Right lobe of liver (tissue), 6 donors: ENCODE measurements around the gene PLEKHG4B. TPM values are rescaled to one million over a fixed set of nuclear protein-coding genes. Genes with fewer than 3 reads are reported as not detected.

Source experiments
- ATAC-seq, 4 donors: fragments of 200-7000 bp; cut with Tn5 transposase; one replicate each; pipeline ENCODE4 v1.9.1; 2020; ENCODE audit warnings: mild to moderate bottlenecking in 4 of 4, moderate library complexity in 4 of 4
- DNase-seq, 3 donors: peaks; one replicate each; pipeline ENCODE4 v3.0.0-alpha.2; 2020
- H3K27ac ChIP-seq, 3 donors: fragments of 200-600 bp; one replicate each; pipeline ENCODE4 v1.8.0; 2022
- H3K27me3 ChIP-seq, 2 donors: fragments of 200-600 bp; one replicate each; pipeline ENCODE4 v1.8.0; 2022
- H3K36me3 ChIP-seq, 4 donors: fragments of 200-600 bp; sonication (generic) in 1 of 4; one replicate each; pipeline versions ENCODE4 v1.5.1 to v1.8.0; 2017 to 2022; ENCODE audit warnings: control low read depth in 1 of 4
- H3K4me1 ChIP-seq, 4 donors: fragments of 200-600 bp; sonication (generic) in 1 of 4; one replicate each; pipeline versions ENCODE4 v1.5.1 to v1.8.0; 2017 to 2022; ENCODE audit warnings: control low read depth in 1 of 4
- H3K4me3 ChIP-seq, 3 donors: fragments of 200-600 bp; one replicate each; pipeline ENCODE4 v1.8.0; 2022
- H3K9me3 ChIP-seq, 4 donors: fragments of 200-600 bp; sonication (generic) in 1 of 4; one replicate each; pipeline versions ENCODE4 v1.5.1 to v1.8.0; 2017 to 2022; ENCODE audit warnings: control low read depth in 1 of 4
- CTCF ChIP-seq, 4 donors: fragments of 200-600 bp in 3 of 4; fragments of 450-650 bp in 1 of 4; IDR thresholded peaks; one replicate each; pipeline versions ENCODE4 v1.5.1 to v1.8.0; 2016 to 2022; ENCODE audit warnings: antibody characterized with exemption in 4 of 4, mild to moderate bottlenecking in 2 of 4
- POLR2A ChIP-seq: fragments of 450-650 bp; IDR thresholded peaks from one replicate; pipeline ENCODE4 v1.6.1; 2017; ENCODE audit warnings: antibody characterized with exemption, mild to moderate bottlenecking
- WGBS: methylation state at CpG from one replicate; pipeline ENCODE4 v1.1.6; 2018; ENCODE audit warnings: low coverage, low lambda C conversion rate; ENCODE audit not compliant: insufficient coverage; ENCODE audit errors: missing lambda C conversion rate; 5-methylcytosine and 5-hydroxymethylcytosine counted together
- intact Hi-C, 2 donors: fragments of 100-400 bp; cut with DNase I; formaldehyde crosslinking; loops; one replicate each; pipeline versions ENCODE4 v1.11.2 to v1.14.1; 2022
- total RNA-seq, 6 experiments: library from RNA; depleted of rRNA in 2 of 6; stranded (reverse); fragments of >200 nt in 2 of 6; fragmentation: NEBNext Ultra II Directional in 3 of 6; extraction: Animal tissue kit (Norgen Biotek cat#: 25700) in 3 of 6; gene quantifications; one replicate each; pipeline versions ENCODE4 v1.1.0 to v1.2.4, GENCODE V29; 2016 to 2023
- donor health status: DM: no; HTN: yes; CAD: no.
- donor health status: DM: no; HTN: no; CAD: no.
- donor health status: DM: no; HTN: no; CAD: no.
- donor health status: DM: no; HTN: yes; CAD: no.
- donor health status: DM: no; HTN: yes; CAD: no.

The PLEKHG4B gene
- total RNA-seq, 6 experiments from 2014 or later, result 0.13 to 0.18 TPM; not detected in 4

- TF ChIP-seq CTCF (IDR thresholded peaks at IDR 0.05) (no peak), POLR2A (no peak)
- H3K27me3 ChIP-seq, result no peaks in the 10 kb centered on the region
- WGBS, result 85% methylated on average over 4 of the region's 4 CpGs
- H3K9me3 ChIP-seq, result no peaks in the 10 kb centered on the region
- H3K36me3 ChIP-seq, result no peaks in the 10 kb centered on the region
- no peaks in the 10 kb centered on the region for H3K4me1 ChIP-seq
- intact Hi-C loops, result no loop called here
- no peak overlapping the region for H3K4me3 ChIP-seq
- H3K27ac ChIP-seq, result no peak overlapping the region
- DNase-seq (no peak), ATAC-seq (no peak)
Observed at GRCh38 chr5:77170-77501, 14.8 kb upstream of the PLEKHG4B start.

GRCh38 chr5:77546-77945, 14.4 kb upstream of the PLEKHG4B start:
- TF ChIP-seq POLR2A (no peak), CTCF (IDR thresholded peaks at IDR 0.05) (no peak)
- ATAC-seq, result no peak
- H3K27me3 ChIP-seq, result no peaks in the 10 kb centered on the region
- no peak overlapping the region for H3K27ac ChIP-seq
- H3K4me1 ChIP-seq, result no peaks in the 10 kb centered on the region
- no peak overlapping the region for H3K4me3 ChIP-seq
- intact Hi-C loops, result no loop called here
- no peaks in the 10 kb centered on the region for H3K36me3 ChIP-seq
- no peaks in the 10 kb centered on the region for H3K9me3 ChIP-seq
- 71% methylated on average over 6 of the region's 10 CpGs for WGBS
- DNase-seq, result no peak

GRCh38 chr5:77957-78804, 13.8 kb upstream of the PLEKHG4B start:
- DNase-seq (no peak), ATAC-seq (peak in 3 of 4 donors; percentile 13 to 63 (median 43))
- intact Hi-C loops, result no loop called here

GRCh38 chr5:78805-79149, 13.2 kb upstream of the PLEKHG4B start:
- intact Hi-C loops, result no loop called here
- ATAC-seq, result no peak
- 52% methylated on average over 2 of the region's 2 CpGs for WGBS
- H3K4me1 ChIP-seq, result no peaks in the 10 kb centered on the region
- no peaks in the 10 kb centered on the region for H3K36me3 ChIP-seq
- H3K27ac ChIP-seq, result no peak overlapping the region
- no peaks in the 10 kb centered on the region for H3K9me3 ChIP-seq
- H3K27me3 ChIP-seq, result no peaks in the 10 kb centered on the region
- no peak for DNase-seq
- TF ChIP-seq POLR2A (no peak), CTCF (IDR thresholded peaks at IDR 0.05) (no peak)
- H3K4me3 ChIP-seq, result no peak overlapping the region

More at GRCh38 chr5:77957-78804, 13.8 kb upstream of the PLEKHG4B start:
- Histone ChIP-seq H3K27me3 (no peaks in the 10 kb centered on the region), H3K27ac (no peak overlapping the region), H3K4me3 (no peak overlapping the region), H3K36me3 (no peaks in the 10 kb centered on the region), H3K4me1 (no peaks in the 10 kb centered on the region), H3K9me3 (no peaks in the 10 kb centered on the region)
- TF ChIP-seq CTCF (IDR thresholded peaks at IDR 0.05) (peak in 1 of 4 donors; percentile 21), POLR2A (no peak)
- WGBS, result 60% methylated on average over 5 of the region's 17 CpGs
